IMR-90 (cell line): Measurements from ENCODE around the gene FBXO34. TPM values are rescaled to one million over a fixed set of nuclear protein-coding genes. Genes with fewer than 3 reads are reported as not detected.

Source experiments
- ATAC-seq: fragments of 200-7000 bp; cut with Tn5 transposase; 2 replicates; pipeline ENCODE4 v1.9.1; 2020; ENCODE audit warnings: low read depth, mild to moderate bottlenecking, moderate library complexity
- BruUV-seq: library from RNA; stranded (reverse); fragments of 400-500 nt; replicated peaks from 2 replicates; lab custom pipeline; 2021; lab: Mats Ljungman, UMichigan
- CTCF ChIA-PET: fragments of 300-600 bp; formaldehyde crosslinking; extraction: SDS; loops from one replicate; lab custom pipeline; 2021; ENCODE audit warnings: antibody characterized with exemption; lab: Yijun Ruan, JAX
- POLR2A ChIA-PET: fragments of 300-600 bp; sonication (Branson Sonifier 250); formaldehyde crosslinking; loops from one replicate; lab custom pipeline; 2022; ENCODE audit warnings: antibody characterized with exemption; ENCODE audit not compliant: unreplicated experiment; lab: Charles Lee
- DNase-seq: peaks from one replicate; pipeline ENCODE4 v3.0.0; 2013
- H2AFZ ChIP-seq: replicated peaks from 2 replicates; pipeline ENCODE3; 2013; ENCODE audit warnings: low read length, mild to moderate bottlenecking; ENCODE audit not compliant: poor library complexity
- H2AK5ac ChIP-seq: 2 replicates; pipeline ENCODE4 v1.6.1; 2013; ENCODE audit warnings: low read depth, low read length, inconsistent platforms
- H2AK9ac ChIP-seq: replicated peaks from 2 replicates; pipeline ENCODE3; 2013; ENCODE audit warnings: mild to moderate bottlenecking, low read depth, low read length, moderate library complexity; ENCODE audit not compliant: poor library complexity
- H2BK120ac ChIP-seq: 2 replicates; pipeline ENCODE4 v1.6.1; 2013; ENCODE audit warnings: low read depth, low read length, inconsistent platforms
- H2BK15ac ChIP-seq: 3 replicates; pipeline ENCODE4 v1.6.1; 2013; ENCODE audit warnings: low read depth, low read length, inconsistent platforms
- H2BK20ac ChIP-seq: 2 replicates; pipeline ENCODE4 v1.6.1; 2013; ENCODE audit warnings: low read depth, mild to moderate bottlenecking, inconsistent platforms, low read length, moderate library complexity
- H2BK5ac ChIP-seq: 2 replicates; pipeline ENCODE4 v1.6.1; 2013; ENCODE audit warnings: mild to moderate bottlenecking, low read depth, low read length, inconsistent platforms; ENCODE audit not compliant: poor library complexity, severe bottlenecking
- H3K14ac ChIP-seq: replicated peaks from 2 replicates; pipeline ENCODE4 v1.6.1; 2013; ENCODE audit warnings: low read depth, low read length, inconsistent platforms
- H3K18ac ChIP-seq: 2 replicates; pipeline ENCODE4 v1.6.1; 2013; ENCODE audit warnings: low read depth, low read length, control low read depth
- H3K23ac ChIP-seq: 2 replicates; pipeline ENCODE4 v1.6.1; 2013; ENCODE audit warnings: low read depth, low read length, inconsistent platforms
- H3K27ac ChIP-seq: 2 replicates; pipeline ENCODE4 v1.5.1; 2013; ENCODE audit warnings: mild to moderate bottlenecking, control low read depth, low read length; ENCODE audit not compliant: insufficient read depth
- H3K27me3 ChIP-seq: 2 replicates; pipeline ENCODE4 v1.6.1; 2013; ENCODE audit warnings: low read length; ENCODE audit not compliant: control insufficient read depth, insufficient read depth
- H3K36me3 ChIP-seq: 2 replicates; pipeline ENCODE4 v1.6.1; 2013; ENCODE audit warnings: low read length, mixed read lengths; ENCODE audit not compliant: control insufficient read depth, insufficient read depth
- H3K4ac ChIP-seq: 2 replicates; pipeline ENCODE4 v1.6.1; 2013; ENCODE audit warnings: low read depth, low read length, inconsistent platforms
- H3K4me1 ChIP-seq: 2 replicates; pipeline ENCODE4 v1.6.1; 2013; ENCODE audit warnings: low read length, mixed read lengths; ENCODE audit not compliant: control insufficient read depth, insufficient read depth
- H3K4me2 ChIP-seq: 2 replicates; pipeline ENCODE4 v1.6.1; 2013; ENCODE audit warnings: low read depth, mild to moderate bottlenecking, control low read depth, low read length, moderate library complexity
- H3K4me3 ChIP-seq: 2 replicates; pipeline ENCODE4 v1.5.1; 2013; ENCODE audit warnings: low read depth, mild to moderate bottlenecking, control low read depth, low read length, moderate library complexity; ENCODE audit not compliant: insufficient read depth
- H3K56ac ChIP-seq: 2 replicates; pipeline ENCODE4 v1.6.1; 2013; ENCODE audit warnings: low read length, inconsistent platforms; ENCODE audit not compliant: insufficient read depth; ENCODE audit errors: extremely low read depth
- H3K79me1 ChIP-seq, 2 experiments: 2 replicates each; pipeline ENCODE4 v1.6.1; 2013; ENCODE audit warnings: low read length in 2 of 2, inconsistent platforms in 1 of 2, low read depth in 1 of 2
- H3K9ac ChIP-seq: 2 replicates; pipeline ENCODE4 v1.6.1; 2013; ENCODE audit warnings: low read depth, low read length, control low read depth
- H3K9me1 ChIP-seq: 2 replicates; pipeline ENCODE4 v1.6.1; 2013; ENCODE audit warnings: low read length, inconsistent platforms; ENCODE audit not compliant: insufficient read depth
- H3K9me3 ChIP-seq: 2 replicates; pipeline ENCODE4 v1.6.1; 2013; ENCODE audit warnings: low read length; ENCODE audit not compliant: control insufficient read depth, insufficient read depth
- H4K20me1 ChIP-seq: 2 replicates; pipeline ENCODE4 v1.6.1; 2013; ENCODE audit warnings: low read length, inconsistent platforms; ENCODE audit not compliant: insufficient read depth
- H4K5ac ChIP-seq: 2 replicates; pipeline ENCODE4 v1.6.1; 2013; ENCODE audit warnings: mild to moderate bottlenecking, low read depth, low read length, control low read depth
- H4K8ac ChIP-seq, 2 experiments: 2 replicates each; pipeline ENCODE4 v1.6.1; 2013; ENCODE audit warnings: low read depth in 2 of 2, low read length in 2 of 2, control low read depth in 1 of 2, inconsistent platforms in 1 of 2
- H4K91ac ChIP-seq: 2 replicates; pipeline ENCODE4 v1.6.1; 2013; ENCODE audit warnings: low read depth, low read length, inconsistent platforms; ENCODE audit not compliant: insufficient read depth
- BHLHE40 ChIP-seq: fragments of 150-350 bp; IDR thresholded peaks from 2 replicates; pipeline ENCODE4 v1.6.1; 2016; ENCODE audit warnings: mild to moderate bottlenecking, low read depth, low read length
- FOS ChIP-seq: fragments of 150-350 bp; IDR thresholded peaks from 2 replicates; pipeline ENCODE4 v1.6.1; 2016; ENCODE audit warnings: low read depth, low read length
- NFE2L2 ChIP-seq: fragments of 150-350 bp; IDR thresholded peaks from 2 replicates; pipeline ENCODE4 v1.6.1; 2016; ENCODE audit warnings: low read depth, mild to moderate bottlenecking, low read length
- RCOR1 ChIP-seq: IDR thresholded peaks from 2 replicates; pipeline ENCODE4 v1.6.1; 2012; ENCODE audit warnings: mild to moderate bottlenecking, low read length, improper control_type of control experiment; ENCODE audit not compliant: insufficient replicate concordance
- WGBS, 2 experiments: methylation state at CpG; one replicate each; pipeline versions ENCODE4 v1.1.5 to v1.1.7; 2013; ENCODE audit warnings: missing lambda C conversion rate in 2 of 2; ENCODE audit not compliant: insufficient read length in 1 of 2; ENCODE audit errors: extremely low coverage in 2 of 2; 5-methylcytosine and 5-hydroxymethylcytosine counted together
- dilution Hi-C: fragments of 300-500 bp; cut with HindIII; formaldehyde crosslinking; loops from one replicate; pipeline ENCODE4 v1.14.3; 2018; ENCODE audit warnings: low sequenced_read_pairs; ENCODE audit not compliant: unreplicated experiment
- in situ Hi-C: fragments of 300-500 bp; cut with MboI; formaldehyde crosslinking; loops from 3 replicates; pipeline ENCODE4 v1.14.3; 2019; ENCODE audit warnings: low sequenced_read_pairs, inconsistent platforms, mixed read lengths
- intact Hi-C: fragments of 100-400 bp; cut with micrococcal nuclease; formaldehyde crosslinking; loops from 2 replicates; pipeline ENCODE4 v1.10.0; 2022
- polyA plus RNA-seq, 3 experiments: library from polyadenylated mRNA; depleted of rRNA; stranded (reverse); fragments of >200 nt; gene quantifications; 2 replicates each; pipeline ENCODE4 v1.2.3, GENCODE V29; 2012; ENCODE audit warnings: low replicate concordance in 1 of 3
- total RNA-seq: library from RNA; depleted of rRNA; stranded (reverse); fragments of >200 nt; gene quantifications from 2 replicates; pipeline ENCODE4 v1.2.3, GENCODE V29; 2012
- TF ChIP-seq, protein P1 (sequence below): conservative IDR thresholded peaks from 2 replicates; pipeline ENCODE4 v1.5.1; 2012; ENCODE audit warnings: mild to moderate bottlenecking, low read depth, low read length, improper control_type of control experiment
- TF ChIP-seq, protein P2 (sequence below): fragments of 150-350 bp; IDR thresholded peaks from 2 replicates; pipeline ENCODE4 v1.6.1; 2017; ENCODE audit warnings: mild to moderate bottlenecking, antibody characterized with exemption, low read length, low read depth

Gene FBXO34
- total and polyA plus RNA-seq, 2 of the 4 experiments (the other 2 are of a cell fraction) = 15.4 to 35.1 TPM

DNA sequence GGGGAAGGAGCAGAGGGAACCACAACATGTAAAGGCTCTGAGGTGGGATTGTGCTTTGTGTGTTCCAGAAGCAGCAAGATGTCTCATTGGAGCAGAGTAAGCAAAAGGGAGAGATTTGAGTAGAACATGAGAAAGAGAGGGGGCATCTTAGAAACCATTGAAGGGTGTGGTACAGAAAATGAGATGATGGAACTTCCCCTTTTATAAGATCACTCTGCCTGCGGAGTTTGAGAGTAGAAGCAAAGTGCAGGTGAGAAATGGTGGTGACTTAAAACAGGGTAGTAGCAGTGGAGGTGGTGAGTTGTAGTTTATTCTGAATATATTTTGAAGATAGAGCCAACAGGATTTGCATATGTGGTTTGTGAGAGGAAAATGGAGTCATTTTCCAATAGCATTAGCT is 56.0 kb downstream of the FBXO34 start:
- dilution Hi-C loops = no loop called here

More for the DNA sequence above, 56.0 kb downstream of the FBXO34 start:
- ChIA-PET POLR2A (no interaction called here), CTCF (no interaction called here)
- Histone ChIP-seq H3K18ac (no peak overlapping the region), H2AFZ (no peak overlapping the region), H2BK15ac (no peak overlapping the region), H3K4me3 (no peak overlapping the region), H3K79me1 (peaks cover 32 to 54% of the 10 kb centered on the region in 2 experiments), H3K27ac (no peak overlapping the region), H3K9me3 (no peaks in the 10 kb centered on the region), H3K4me1 (peaks cover 2% of the 10 kb centered on the region; the same call in 1 of the 2 replicates), H2BK120ac (no peak overlapping the region), H2BK5ac (no peak overlapping the region), H2AK5ac (no peak overlapping the region), H3K9me1 (peaks cover 6% of the 10 kb centered on the region), H3K4ac (no peak overlapping the region), H4K91ac (no peak overlapping the region), H4K8ac (no peak overlapping the region), H2AK9ac (no peak overlapping the region), H2BK20ac (no peak overlapping the region), H4K20me1 (peaks cover 39% of the 10 kb centered on the region; the same call in 1 of the 2 replicates), H3K14ac (no peak overlapping the region), H3K23ac (no peak overlapping the region), H3K56ac (no peak overlapping the region), H3K9ac (no peak overlapping the region), H3K4me2 (no peak overlapping the region), H4K5ac (no peak overlapping the region), H3K36me3 (no peaks in the 10 kb centered on the region), H3K27me3 (no peaks in the 10 kb centered on the region)
- no peak for DNase-seq
- BruUV-seq = no TSS peak
- intact Hi-C loops (no loop called here), in situ Hi-C loops (no loop called here)
- WGBS, 2 experiments = no CpG with 5 or more reads among the region's 1 CpG
- TF ChIP-seq RCOR1 = no peak
- TF ChIP-seq BHLHE40 = no peak
- no peak for TF ChIP-seq NFE2L2
- TF ChIP-seq, protein P1, sequence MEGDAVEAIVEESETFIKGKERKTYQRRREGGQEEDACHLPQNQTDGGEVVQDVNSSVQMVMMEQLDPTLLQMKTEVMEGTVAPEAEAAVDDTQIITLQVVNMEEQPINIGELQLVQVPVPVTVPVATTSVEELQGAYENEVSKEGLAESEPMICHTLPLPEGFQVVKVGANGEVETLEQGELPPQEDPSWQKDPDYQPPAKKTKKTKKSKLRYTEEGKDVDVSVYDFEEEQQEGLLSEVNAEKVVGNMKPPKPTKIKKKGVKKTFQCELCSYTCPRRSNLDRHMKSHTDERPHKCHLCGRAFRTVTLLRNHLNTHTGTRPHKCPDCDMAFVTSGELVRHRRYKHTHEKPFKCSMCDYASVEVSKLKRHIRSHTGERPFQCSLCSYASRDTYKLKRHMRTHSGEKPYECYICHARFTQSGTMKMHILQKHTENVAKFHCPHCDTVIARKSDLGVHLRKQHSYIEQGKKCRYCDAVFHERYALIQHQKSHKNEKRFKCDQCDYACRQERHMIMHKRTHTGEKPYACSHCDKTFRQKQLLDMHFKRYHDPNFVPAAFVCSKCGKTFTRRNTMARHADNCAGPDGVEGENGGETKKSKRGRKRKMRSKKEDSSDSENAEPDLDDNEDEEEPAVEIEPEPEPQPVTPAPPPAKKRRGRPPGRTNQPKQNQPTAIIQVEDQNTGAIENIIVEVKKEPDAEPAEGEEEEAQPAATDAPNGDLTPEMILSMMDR = no peak
- TF ChIP-seq, protein P2, sequence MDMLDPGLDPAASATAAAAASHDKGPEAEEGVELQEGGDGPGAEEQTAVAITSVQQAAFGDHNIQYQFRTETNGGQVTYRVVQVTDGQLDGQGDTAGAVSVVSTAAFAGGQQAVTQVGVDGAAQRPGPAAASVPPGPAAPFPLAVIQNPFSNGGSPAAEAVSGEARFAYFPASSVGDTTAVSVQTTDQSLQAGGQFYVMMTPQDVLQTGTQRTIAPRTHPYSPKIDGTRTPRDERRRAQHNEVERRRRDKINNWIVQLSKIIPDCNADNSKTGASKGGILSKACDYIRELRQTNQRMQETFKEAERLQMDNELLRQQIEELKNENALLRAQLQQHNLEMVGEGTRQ = no peak
- TF ChIP-seq FOS = no peak
- ATAC-seq = no peak
